GM23338 (cell line): ENCODE results near the gene KYAT1. TPM values are rescaled to one million over a fixed set of nuclear protein-coding genes. Genes with fewer than 3 reads are reported as not detected.

Experiments used
- ATAC-seq: fragments of 200-7000 bp; cut with Tn5 transposase; 3 replicates; pipeline ENCODE4 v1.9.1; 2020
- DNase-seq: peaks from one replicate; pipeline ENCODE4 v3.0.0-alpha.2; 2015; ENCODE audit warnings: low spot score
- H2AFZ ChIP-seq: fragments of 200-600 bp; sonication (generic); 2 replicates; pipeline ENCODE4 v1.8.0; 2016; ENCODE audit warnings: antibody characterized with exemption, mild to moderate bottlenecking, moderate library complexity
- H3F3A ChIP-seq: fragments of 200-600 bp; sonication (generic); replicated peaks from 2 replicates; pipeline ENCODE4 v1.8.0; 2017; ENCODE audit warnings: antibody characterized with exemption, mixed run types, low read depth
- H3K27ac ChIP-seq: fragments of 200-600 bp; sonication (generic); 2 replicates; pipeline ENCODE4 v1.6.1; 2016; ENCODE audit warnings: low read depth
- H3K27me3 ChIP-seq: fragments of 200-600 bp; sonication (generic); 2 replicates; pipeline ENCODE4 v1.8.0; 2016; ENCODE audit warnings: mild to moderate bottlenecking, mixed run types, moderate library complexity; ENCODE audit not compliant: insufficient read depth
- H3K36me3 ChIP-seq: fragments of 200-600 bp; sonication (generic); 2 replicates; pipeline ENCODE4 v1.8.0; 2016; ENCODE audit warnings: mild to moderate bottlenecking; ENCODE audit not compliant: insufficient read depth
- H3K4me1 ChIP-seq: fragments of 200-600 bp; sonication (generic); 2 replicates; pipeline ENCODE4 v1.8.0; 2016; ENCODE audit warnings: mild to moderate bottlenecking, moderate library complexity; ENCODE audit not compliant: insufficient read depth
- H3K4me2 ChIP-seq: fragments of 200-600 bp; sonication (generic); 2 replicates; pipeline ENCODE4 v1.7.1; 2017; ENCODE audit warnings: mixed run types
- H3K4me3 ChIP-seq: fragments of 200-600 bp; sonication (generic); 2 replicates; pipeline ENCODE4 v1.6.1; 2016; ENCODE audit warnings: mixed run types
- H3K79me2 ChIP-seq: fragments of 200-600 bp; sonication (generic); replicated peaks from 2 replicates; pipeline ENCODE4 v1.8.0; 2017; ENCODE audit warnings: mild to moderate bottlenecking; ENCODE audit not compliant: insufficient read depth
- H3K9me2 ChIP-seq: fragments of 200-600 bp; sonication (generic); 2 replicates; pipeline ENCODE4 v1.8.0; 2017; ENCODE audit not compliant: insufficient read depth
- H4K20me1 ChIP-seq: fragments of 200-600 bp; sonication (generic); replicated peaks from 2 replicates; pipeline ENCODE4 v1.8.0; 2017; ENCODE audit warnings: mild to moderate bottlenecking; ENCODE audit not compliant: insufficient read depth
- H3K27ac Mint-ChIP-seq: 2 replicates; pipeline ENCODE4 v1.8.0; 2020; ENCODE audit warnings: inconsistent platforms, mild to moderate bottlenecking, moderate library complexity, mixed read lengths
- H3K27me3 Mint-ChIP-seq: 3 replicates; pipeline ENCODE4 v1.8.0; 2022; ENCODE audit warnings: low read depth, mild to moderate bottlenecking, moderate library complexity, mixed read lengths, inconsistent platforms; ENCODE audit not compliant: insufficient read depth, poor library complexity
- H3K36me3 Mint-ChIP-seq: 3 replicates; pipeline ENCODE4 v1.8.0; 2021; ENCODE audit warnings: low read depth, mild to moderate bottlenecking, inconsistent platforms, moderate library complexity, mixed read lengths
- H3K4me1 Mint-ChIP-seq: 3 replicates; pipeline ENCODE4 v1.8.0; 2020; ENCODE audit warnings: mild to moderate bottlenecking, inconsistent platforms, mixed read lengths
- H3K4me3 Mint-ChIP-seq: 3 replicates; pipeline ENCODE4 v1.8.0; 2021; ENCODE audit warnings: moderate library complexity, mild to moderate bottlenecking, inconsistent platforms, mixed read lengths
- H3K9me3 Mint-ChIP-seq: 3 replicates; pipeline ENCODE4 v1.8.0; 2020; ENCODE audit warnings: moderate library complexity, mild to moderate bottlenecking, inconsistent platforms, mixed read lengths
- CREB1 ChIP-seq: fragments of 250-450 bp; sonication (Bioruptor Pico); IDR thresholded peaks from 2 replicates; pipeline ENCODE4 v1.5.0; 2020; ENCODE audit warnings: low read depth, mild to moderate bottlenecking, moderate library complexity
- EZH2 ChIP-seq: fragments of 200-600 bp; sonication (generic); IDR thresholded peaks from one replicate; pipeline ENCODE4 v1.8.0; 2017; ENCODE audit warnings: antibody characterized with exemption, mild to moderate bottlenecking, low read depth; ENCODE audit not compliant: unreplicated experiment
- EZH2phosphoT487 ChIP-seq: fragments of 200-600 bp; sonication (generic); IDR thresholded peaks from one replicate; pipeline ENCODE4 v1.8.1; 2018; ENCODE audit warnings: antibody characterized with exemption; ENCODE audit not compliant: unreplicated experiment
- JUNB ChIP-seq: IDR thresholded peaks from one replicate; pipeline ENCODE4 v1.6.1; 2016; ENCODE audit warnings: antibody characterized with exemption; ENCODE audit not compliant: unreplicated experiment
- NANOG ChIP-seq: IDR thresholded peaks from 2 replicates; pipeline ENCODE4 v1.6.1; 2016; ENCODE audit warnings: antibody characterized with exemption, borderline replicate concordance
- POLR2AphosphoS5 ChIP-seq: IDR thresholded peaks from 2 replicates; pipeline ENCODE4 v1.6.1; 2016; ENCODE audit warnings: antibody characterized with exemption, low read depth
- STAT1 ChIP-seq: IDR thresholded peaks from one replicate; pipeline ENCODE4 v1.6.1; 2016; ENCODE audit warnings: antibody characterized with exemption; ENCODE audit not compliant: unreplicated experiment
- ZNF114 ChIP-seq: fragments of 250-450 bp; sonication (Bioruptor Pico); IDR thresholded peaks from 2 replicates; pipeline ENCODE4 v1.5.0; 2020; ENCODE audit warnings: mild to moderate bottlenecking, moderate library complexity
- ZNF331 ChIP-seq: fragments of 250-450 bp; sonication (Bioruptor Pico); IDR thresholded peaks from 2 replicates; pipeline ENCODE4 v1.5.0; 2020; ENCODE audit warnings: low read depth, mild to moderate bottlenecking, moderate library complexity
- polyA plus RNA-seq: library from polyadenylated mRNA; unstranded; fragments of >200 nt; fragmentation: Nextera tagmentation; extraction: Ambion mirVana; gene quantifications from 2 replicates; pipeline ENCODE4 v1.2.1, GENCODE V29; 2016
- total RNA-seq: library from RNA; depleted of rRNA; stranded (reverse); fragments of >200 nt; shearing (Covaris generic); gene quantifications from 2 replicates; pipeline ENCODE4 v1.2.3, GENCODE V29; 2014
- TF ChIP-seq, protein P1 (sequence below): IDR thresholded peaks from one replicate; pipeline ENCODE4 v1.6.1; 2018; ENCODE audit warnings: antibody characterized with exemption; ENCODE audit not compliant: unreplicated experiment
- TF ChIP-seq, protein P2 (sequence below): IDR thresholded peaks from 2 replicates; pipeline ENCODE4 v1.6.1; 2016; ENCODE audit warnings: antibody characterized with exemption
- TF ChIP-seq, protein P3 (sequence below), 2 experiments: fragments of 200-600 bp in 1 of 2; sonication (generic) in 1 of 2; conservative IDR thresholded peaks; 2 replicates each; pipeline versions ENCODE4 v1.5.1 to v1.6.1; 2016 to 2017; ENCODE audit warnings: antibody characterized with exemption in 2 of 2, low read depth in 2 of 2, mild to moderate bottlenecking in 2 of 2, moderate library complexity in 1 of 2
- TF ChIP-seq, protein P4 (sequence below): fragments of 250-450 bp; sonication (Bioruptor Pico); IDR thresholded peaks from 2 replicates; pipeline ENCODE4 v1.5.0; 2020; ENCODE audit warnings: mild to moderate bottlenecking, moderate library complexity

The KYAT1 gene
- total and polyA plus RNA-seq, 2 experiments from 2014 or later = 26.1 to 34.0 TPM

DNA sequence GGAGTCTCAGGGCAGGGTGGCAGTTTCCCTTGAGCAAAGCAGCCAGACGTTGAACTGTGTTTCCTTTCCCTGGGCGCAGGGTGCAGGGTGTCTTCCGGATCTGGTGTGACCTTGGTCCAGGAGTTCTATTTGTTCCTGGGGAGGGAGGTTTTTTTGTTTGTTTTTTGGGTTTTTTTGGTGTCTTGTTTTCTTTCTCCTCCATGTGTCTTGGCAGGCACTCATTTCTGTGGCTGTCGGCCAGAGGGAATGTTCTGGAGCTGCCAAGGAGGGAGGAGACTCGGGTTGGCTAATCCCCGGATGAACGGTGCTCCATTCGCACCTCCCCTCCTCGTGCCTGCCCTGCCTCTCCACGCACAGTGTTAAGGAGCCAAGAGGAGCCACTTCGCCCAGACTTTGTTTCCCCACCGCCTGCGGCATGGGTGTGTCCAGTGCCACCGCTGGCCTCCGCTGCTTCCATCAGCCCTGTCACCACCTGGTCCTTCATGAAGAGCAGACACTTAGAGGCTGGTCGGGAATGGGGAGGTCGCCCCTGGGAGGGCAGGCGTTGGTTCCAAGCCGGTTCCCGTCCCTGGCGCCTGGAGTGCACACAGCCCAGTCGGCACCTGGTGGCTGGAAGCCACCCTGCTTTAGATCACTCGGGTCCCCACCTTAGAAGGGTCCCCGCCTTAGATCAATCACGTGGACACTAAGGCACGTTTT is 35.5 kb upstream of the KYAT1 start:
- Histone ChIP-seq H3F3A (0 out of 2 replicates have a peak, but pooled peaks cover 5% of the 10 kb centered on the region), H3K27me3 (no peaks in the 10 kb centered on the region), H3K4me3 (no peak overlapping the region), H3K9me2 (no peaks in the 10 kb centered on the region), H2AFZ (no peak overlapping the region), H3K4me2 (no peak overlapping the region), H3K79me2 (peaks cover 4% of the 10 kb centered on the region; the same call in 1 of the 2 replicates), H3K36me3 (no peaks in the 10 kb centered on the region; the same call in 1 of the 2 replicates), H3K4me1 (peaks cover 9% of the 10 kb centered on the region), H4K20me1 (peaks cover 7% of the 10 kb centered on the region; the same call in 1 of the 2 replicates), H3K27ac (no peak overlapping the region)
- no peak for TF ChIP-seq EZH2
- TF ChIP-seq ZNF331 (CRISPR knock-in tag) = no peak
- TF ChIP-seq, protein P1, sequence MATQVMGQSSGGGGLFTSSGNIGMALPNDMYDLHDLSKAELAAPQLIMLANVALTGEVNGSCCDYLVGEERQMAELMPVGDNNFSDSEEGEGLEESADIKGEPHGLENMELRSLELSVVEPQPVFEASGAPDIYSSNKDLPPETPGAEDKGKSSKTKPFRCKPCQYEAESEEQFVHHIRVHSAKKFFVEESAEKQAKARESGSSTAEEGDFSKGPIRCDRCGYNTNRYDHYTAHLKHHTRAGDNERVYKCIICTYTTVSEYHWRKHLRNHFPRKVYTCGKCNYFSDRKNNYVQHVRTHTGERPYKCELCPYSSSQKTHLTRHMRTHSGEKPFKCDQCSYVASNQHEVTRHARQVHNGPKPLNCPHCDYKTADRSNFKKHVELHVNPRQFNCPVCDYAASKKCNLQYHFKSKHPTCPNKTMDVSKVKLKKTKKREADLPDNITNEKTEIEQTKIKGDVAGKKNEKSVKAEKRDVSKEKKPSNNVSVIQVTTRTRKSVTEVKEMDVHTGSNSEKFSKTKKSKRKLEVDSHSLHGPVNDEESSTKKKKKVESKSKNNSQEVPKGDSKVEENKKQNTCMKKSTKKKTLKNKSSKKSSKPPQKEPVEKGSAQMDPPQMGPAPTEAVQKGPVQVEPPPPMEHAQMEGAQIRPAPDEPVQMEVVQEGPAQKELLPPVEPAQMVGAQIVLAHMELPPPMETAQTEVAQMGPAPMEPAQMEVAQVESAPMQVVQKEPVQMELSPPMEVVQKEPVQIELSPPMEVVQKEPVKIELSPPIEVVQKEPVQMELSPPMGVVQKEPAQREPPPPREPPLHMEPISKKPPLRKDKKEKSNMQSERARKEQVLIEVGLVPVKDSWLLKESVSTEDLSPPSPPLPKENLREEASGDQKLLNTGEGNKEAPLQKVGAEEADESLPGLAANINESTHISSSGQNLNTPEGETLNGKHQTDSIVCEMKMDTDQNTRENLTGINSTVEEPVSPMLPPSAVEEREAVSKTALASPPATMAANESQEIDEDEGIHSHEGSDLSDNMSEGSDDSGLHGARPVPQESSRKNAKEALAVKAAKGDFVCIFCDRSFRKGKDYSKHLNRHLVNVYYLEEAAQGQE = no peak
- TF ChIP-seq STAT1 = no peak
- TF ChIP-seq JUNB = no peak
- TF ChIP-seq CREB1 (CRISPR knock-in tag) = no peak
- TF ChIP-seq, protein P2, sequence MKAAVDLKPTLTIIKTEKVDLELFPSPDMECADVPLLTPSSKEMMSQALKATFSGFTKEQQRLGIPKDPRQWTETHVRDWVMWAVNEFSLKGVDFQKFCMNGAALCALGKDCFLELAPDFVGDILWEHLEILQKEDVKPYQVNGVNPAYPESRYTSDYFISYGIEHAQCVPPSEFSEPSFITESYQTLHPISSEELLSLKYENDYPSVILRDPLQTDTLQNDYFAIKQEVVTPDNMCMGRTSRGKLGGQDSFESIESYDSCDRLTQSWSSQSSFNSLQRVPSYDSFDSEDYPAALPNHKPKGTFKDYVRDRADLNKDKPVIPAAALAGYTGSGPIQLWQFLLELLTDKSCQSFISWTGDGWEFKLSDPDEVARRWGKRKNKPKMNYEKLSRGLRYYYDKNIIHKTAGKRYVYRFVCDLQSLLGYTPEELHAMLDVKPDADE = no peak
- TF ChIP-seq, protein P3, sequence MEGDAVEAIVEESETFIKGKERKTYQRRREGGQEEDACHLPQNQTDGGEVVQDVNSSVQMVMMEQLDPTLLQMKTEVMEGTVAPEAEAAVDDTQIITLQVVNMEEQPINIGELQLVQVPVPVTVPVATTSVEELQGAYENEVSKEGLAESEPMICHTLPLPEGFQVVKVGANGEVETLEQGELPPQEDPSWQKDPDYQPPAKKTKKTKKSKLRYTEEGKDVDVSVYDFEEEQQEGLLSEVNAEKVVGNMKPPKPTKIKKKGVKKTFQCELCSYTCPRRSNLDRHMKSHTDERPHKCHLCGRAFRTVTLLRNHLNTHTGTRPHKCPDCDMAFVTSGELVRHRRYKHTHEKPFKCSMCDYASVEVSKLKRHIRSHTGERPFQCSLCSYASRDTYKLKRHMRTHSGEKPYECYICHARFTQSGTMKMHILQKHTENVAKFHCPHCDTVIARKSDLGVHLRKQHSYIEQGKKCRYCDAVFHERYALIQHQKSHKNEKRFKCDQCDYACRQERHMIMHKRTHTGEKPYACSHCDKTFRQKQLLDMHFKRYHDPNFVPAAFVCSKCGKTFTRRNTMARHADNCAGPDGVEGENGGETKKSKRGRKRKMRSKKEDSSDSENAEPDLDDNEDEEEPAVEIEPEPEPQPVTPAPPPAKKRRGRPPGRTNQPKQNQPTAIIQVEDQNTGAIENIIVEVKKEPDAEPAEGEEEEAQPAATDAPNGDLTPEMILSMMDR (conservative IDR thresholded peaks at IDR 0.05; ENCODE audit: low read depth in 2 of 2) = no peak
- no peak for TF ChIP-seq NANOG
- no peak for TF ChIP-seq EZH2phosphoT487
- no peak for TF ChIP-seq POLR2AphosphoS5
- TF ChIP-seq, protein P4, sequence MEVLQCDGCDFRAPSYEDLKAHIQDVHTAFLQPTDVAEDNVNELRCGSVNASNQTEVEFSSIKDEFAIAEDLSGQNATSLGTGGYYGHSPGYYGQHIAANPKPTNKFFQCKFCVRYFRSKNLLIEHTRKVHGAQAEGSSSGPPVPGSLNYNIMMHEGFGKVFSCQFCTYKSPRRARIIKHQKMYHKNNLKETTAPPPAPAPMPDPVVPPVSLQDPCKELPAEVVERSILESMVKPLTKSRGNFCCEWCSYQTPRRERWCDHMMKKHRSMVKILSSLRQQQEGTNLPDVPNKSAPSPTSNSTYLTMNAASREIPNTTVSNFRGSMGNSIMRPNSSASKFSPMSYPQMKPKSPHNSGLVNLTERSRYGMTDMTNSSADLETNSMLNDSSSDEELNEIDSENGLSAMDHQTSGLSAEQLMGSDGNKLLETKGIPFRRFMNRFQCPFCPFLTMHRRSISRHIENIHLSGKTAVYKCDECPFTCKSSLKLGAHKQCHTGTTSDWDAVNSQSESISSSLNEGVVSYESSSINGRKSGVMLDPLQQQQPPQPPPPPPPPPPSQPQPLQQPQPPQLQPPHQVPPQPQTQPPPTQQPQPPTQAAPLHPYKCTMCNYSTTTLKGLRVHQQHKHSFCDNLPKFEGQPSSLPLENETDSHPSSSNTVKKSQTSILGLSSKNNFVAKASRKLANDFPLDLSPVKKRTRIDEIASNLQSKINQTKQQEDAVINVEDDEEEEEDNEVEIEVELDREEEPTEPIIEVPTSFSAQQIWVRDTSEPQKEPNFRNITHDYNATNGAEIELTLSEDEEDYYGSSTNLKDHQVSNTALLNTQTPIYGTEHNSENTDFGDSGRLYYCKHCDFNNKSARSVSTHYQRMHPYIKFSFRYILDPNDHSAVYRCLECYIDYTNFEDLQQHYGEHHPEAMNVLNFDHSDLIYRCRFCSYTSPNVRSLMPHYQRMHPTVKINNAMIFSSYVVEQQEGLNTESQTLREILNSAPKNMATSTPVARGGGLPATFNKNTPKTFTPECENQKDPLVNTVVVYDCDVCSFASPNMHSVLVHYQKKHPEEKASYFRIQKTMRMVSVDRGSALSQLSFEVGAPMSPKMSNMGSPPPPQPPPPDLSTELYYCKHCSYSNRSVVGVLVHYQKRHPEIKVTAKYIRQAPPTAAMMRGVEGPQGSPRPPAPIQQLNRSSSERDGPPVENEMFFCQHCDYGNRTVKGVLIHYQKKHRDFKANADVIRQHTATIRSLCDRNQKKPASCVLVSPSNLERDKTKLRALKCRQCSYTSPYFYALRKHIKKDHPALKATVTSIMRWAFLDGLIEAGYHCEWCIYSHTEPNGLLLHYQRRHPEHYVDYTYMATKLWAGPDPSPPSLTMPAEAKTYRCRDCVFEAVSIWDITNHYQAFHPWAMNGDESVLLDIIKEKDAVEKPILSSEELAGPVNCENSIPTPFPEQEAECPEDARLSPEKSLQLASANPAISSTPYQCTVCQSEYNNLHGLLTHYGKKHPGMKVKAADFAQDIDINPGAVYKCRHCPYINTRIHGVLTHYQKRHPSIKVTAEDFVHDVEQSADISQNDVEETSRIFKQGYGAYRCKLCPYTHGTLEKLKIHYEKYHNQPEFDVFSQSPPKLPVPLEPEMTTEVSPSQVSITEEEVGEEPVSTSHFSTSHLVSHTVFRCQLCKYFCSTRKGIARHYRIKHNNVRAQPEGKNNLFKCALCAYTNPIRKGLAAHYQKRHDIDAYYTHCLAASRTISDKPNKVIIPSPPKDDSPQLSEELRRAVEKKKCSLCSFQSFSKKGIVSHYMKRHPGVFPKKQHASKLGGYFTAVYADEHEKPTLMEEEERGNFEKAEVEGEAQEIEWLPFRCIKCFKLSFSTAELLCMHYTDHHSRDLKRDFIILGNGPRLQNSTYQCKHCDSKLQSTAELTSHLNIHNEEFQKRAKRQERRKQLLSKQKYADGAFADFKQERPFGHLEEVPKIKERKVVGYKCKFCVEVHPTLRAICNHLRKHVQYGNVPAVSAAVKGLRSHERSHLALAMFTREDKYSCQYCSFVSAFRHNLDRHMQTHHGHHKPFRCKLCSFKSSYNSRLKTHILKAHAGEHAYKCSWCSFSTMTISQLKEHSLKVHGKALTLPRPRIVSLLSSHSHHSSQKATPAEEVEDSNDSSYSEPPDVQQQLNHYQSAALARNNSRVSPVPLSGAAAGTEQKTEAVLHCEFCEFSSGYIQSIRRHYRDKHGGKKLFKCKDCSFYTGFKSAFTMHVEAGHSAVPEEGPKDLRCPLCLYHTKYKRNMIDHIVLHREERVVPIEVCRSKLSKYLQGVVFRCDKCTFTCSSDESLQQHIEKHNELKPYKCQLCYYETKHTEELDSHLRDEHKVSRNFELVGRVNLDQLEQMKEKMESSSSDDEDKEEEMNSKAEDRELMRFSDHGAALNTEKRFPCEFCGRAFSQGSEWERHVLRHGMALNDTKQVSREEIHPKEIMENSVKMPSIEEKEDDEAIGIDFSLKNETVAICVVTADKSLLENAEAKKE (CRISPR knock-in tag) = no peak
- TF ChIP-seq ZNF114 (CRISPR knock-in tag) = no peak
- ATAC-seq (no peak), DNase-seq (no peak)
- Mint-ChIP-seq H3K27ac (no peak overlapping the region; the same call in 1 of the 2 replicates), H3K4me3 (no peak overlapping the region), H3K36me3 (peaks cover 36% of the 10 kb centered on the region), H3K9me3 (no peaks in the 10 kb centered on the region), H3K4me1 (peaks cover 28% of the 10 kb centered on the region), H3K27me3 (peaks cover 12% of the 10 kb centered on the region)
